Measurements from ENCODE around the gene UNK. TPM values are rescaled to one million over a fixed set of nuclear protein-coding genes. Genes with fewer than 3 reads are reported as not detected.
A peak's percentile ranks its signal among the peaks of the same experiment; 100 is the strongest.
"Not testable (repeated sequence)": the region's sequence is repeated elsewhere in the genome, so short reads cannot be mapped to it uniquely, and the experiment has no call there.

The UNK gene
- total RNA-seq, 2 donors from 2014 or later: 18.3 to 21.8 TPM

GRCh38 chr17:75779987-75780889 lies 4.4 kb upstream of the UNK start:
- intact Hi-C loops (cut with DNase I, micrococcal nuclease): no loop called here

GRCh38 chr17:75783069-75783783 lies 1.4 kb upstream of the UNK start:
- intact Hi-C loops (cut with DNase I, micrococcal nuclease): no loop called here
- no peak for DNase-seq
- no peak for ATAC-seq

More at GRCh38 chr17:75779987-75780889, 4.4 kb upstream of the UNK start:
- DNase-seq (no peak), ATAC-seq (no peak)

- intact Hi-C loops (cut with DNase I, micrococcal nuclease): no loop called here
- DNase-seq: peak; percentile 57 to 61
- ATAC-seq: peak; percentile 1
Measured at GRCh38 chr17:75783803-75784472, 668 bp upstream of the UNK start.

GRCh38 chr17:75785016-75785890 lies 647 bp downstream of the UNK start:
- DNase-seq (peak; percentile 88 to 92), ATAC-seq (peak; percentile 83)
- intact Hi-C loops (cut with DNase I, micrococcal nuclease): no loop called here

GRCh38 chr17:75791254-75791653 lies 6.6 kb downstream of the UNK start:
- no peak for ATAC-seq

GRCh38 chr17:75793460-75793859 lies 8.9 kb downstream of the UNK start:
- DNase-seq (no peak), ATAC-seq (no peak)
- intact Hi-C loops (cut with DNase I, micrococcal nuclease): no loop called here

More at GRCh38 chr17:75791254-75791653, 6.6 kb downstream of the UNK start:
- DNase-seq: no peak
- intact Hi-C loops (cut with DNase I, micrococcal nuclease): no loop called here

- intact Hi-C loops (cut with DNase I, micrococcal nuclease): no loop called here
- DNase-seq: no peak
- ATAC-seq: peak; percentile 63
Measured at GRCh38 chr17:75795820-75796607, 11.4 kb downstream of the UNK start.

GRCh38 chr17:75799402-75799801 lies 14.8 kb downstream of the UNK start:
- no peak for ATAC-seq
- intact Hi-C loops (cut with DNase I, micrococcal nuclease): no loop called here
- no peak for DNase-seq

- no peak for ATAC-seq
Measured at GRCh38 chr17:75803883-75804282, 19.3 kb downstream of the UNK start.

GRCh38 chr17:75806822-75807500 lies 22.4 kb downstream of the UNK start:
- ATAC-seq: no peak
- intact Hi-C loops (cut with DNase I, micrococcal nuclease): no loop called here

More at GRCh38 chr17:75803883-75804282, 19.3 kb downstream of the UNK start:
- DNase-seq: no peak
- intact Hi-C loops (cut with DNase I, micrococcal nuclease): no loop called here

GRCh38 chr17:75807861-75808260 lies 23.3 kb downstream of the UNK start:
- DNase-seq: no peak
- intact Hi-C loops (cut with DNase I, micrococcal nuclease): no loop called here
- no peak for ATAC-seq

More at GRCh38 chr17:75806822-75807500, 22.4 kb downstream of the UNK start:
- DNase-seq: no peak

GRCh38 chr17:75808549-75808904 lies 23.9 kb downstream of the UNK start:
- no peak for ATAC-seq
- DNase-seq: no peak
- intact Hi-C loops (cut with DNase I, micrococcal nuclease): no loop called here

- DNase-seq: no peak
- intact Hi-C loops (cut with DNase I, micrococcal nuclease): no loop called here
- no peak for ATAC-seq
Measured at GRCh38 chr17:75808905-75809621, 24.5 kb downstream of the UNK start.

- intact Hi-C loops (cut with DNase I, micrococcal nuclease): no loop called here
- DNase-seq (no peak), ATAC-seq (no peak)
Measured at GRCh38 chr17:75809631-75810111, 25.1 kb downstream of the UNK start.

GRCh38 chr17:75810216-75810615 lies 25.6 kb downstream of the UNK start:
- DNase-seq (peak; percentile 75 to 87), ATAC-seq (peak; percentile 98)
- intact Hi-C loops (cut with DNase I, micrococcal nuclease): no loop called here

GRCh38 chr17:75810756-75811155 lies 26.1 kb downstream of the UNK start:
- DNase-seq; intact Hi-C loops (cut with DNase I, micrococcal nuclease); ATAC-seq: not testable (repeated sequence)
